HuH-7.5 (cell line): ENCODE results near the gene PARP14.

Experiments
- DNase-seq: peaks from one replicate; pipeline ENCODE4 v3.0.0; 2011; ENCODE audit warnings: low spot score

Gene PARP14

GRCh38 chr3:122767540-122768372 is 87.1 kb downstream of the PARP14 start:
- DNase-seq = no peak

GRCh38 chr3:122770521-122771202 is 90.0 kb downstream of the PARP14 start:
- DNase-seq = no peak

GRCh38 chr3:122772827-122773226 is 92.2 kb downstream of the PARP14 start:
- DNase-seq = no peak

- no peak for DNase-seq
These were observed 93.4 kb downstream of the PARP14 start for GRCh38 chr3:122773944-122774509.

- no peak for DNase-seq
These were observed 93.9 kb downstream of the PARP14 start for GRCh38 chr3:122774564-122774963.

GRCh38 chr3:122776675-122777468 is 96.2 kb downstream of the PARP14 start:
- DNase-seq = no peak

GRCh38 chr3:122777563-122777962 is 96.9 kb downstream of the PARP14 start:
- DNase-seq = no peak
